HG03039 (cell line): Measurements from ENCODE around the gene CFAP97D1.

Experiments
- ATAC-seq: cut with Tn5 transposase; IDR thresholded peaks from one replicate; pipeline ENCODE4 v1.9.1; 2021; ENCODE audit warnings: mild to moderate bottlenecking, moderate library complexity; ENCODE audit not compliant: unreplicated experiment

CFAP97D1 gene

DNA sequence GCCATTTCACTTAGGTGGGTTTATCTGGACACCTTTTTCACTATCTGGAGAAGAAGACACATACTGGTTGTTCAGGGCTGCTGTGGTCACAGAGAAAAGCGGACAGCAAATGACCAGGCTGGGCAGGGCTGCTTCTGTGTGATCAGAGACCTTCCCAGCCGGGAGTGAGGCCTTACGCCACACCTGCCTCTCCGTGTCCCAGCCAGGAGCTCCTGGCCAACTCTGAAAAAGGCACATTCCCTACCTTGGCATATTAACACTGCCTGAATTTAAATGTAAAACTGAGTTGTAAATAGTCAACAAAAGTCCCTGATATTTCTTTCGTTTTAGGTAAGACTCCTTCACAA, 12.5 kb upstream of the CFAP97D1 start:
- no peak for ATAC-seq

DNA sequence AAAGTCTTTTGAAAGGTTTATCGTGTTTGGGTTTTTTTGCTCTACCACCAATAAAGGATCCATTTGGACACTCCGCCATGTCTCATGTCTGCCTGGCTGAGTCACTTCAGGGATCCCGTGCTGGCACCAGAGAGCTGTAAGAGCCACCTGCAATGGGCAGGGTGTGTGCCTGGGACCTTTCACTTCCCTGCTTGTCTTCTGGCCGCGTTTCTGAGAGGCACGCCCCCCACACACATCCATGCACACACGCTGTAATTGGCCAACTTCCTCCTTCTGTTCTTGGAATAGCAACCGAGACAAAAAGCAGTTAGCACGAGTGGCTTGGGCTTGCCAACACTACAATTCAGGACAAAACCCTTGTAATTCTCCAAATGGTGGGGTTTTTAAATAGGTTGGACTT, 11.9 kb upstream of the CFAP97D1 start:
- ATAC-seq: no peak

DNA sequence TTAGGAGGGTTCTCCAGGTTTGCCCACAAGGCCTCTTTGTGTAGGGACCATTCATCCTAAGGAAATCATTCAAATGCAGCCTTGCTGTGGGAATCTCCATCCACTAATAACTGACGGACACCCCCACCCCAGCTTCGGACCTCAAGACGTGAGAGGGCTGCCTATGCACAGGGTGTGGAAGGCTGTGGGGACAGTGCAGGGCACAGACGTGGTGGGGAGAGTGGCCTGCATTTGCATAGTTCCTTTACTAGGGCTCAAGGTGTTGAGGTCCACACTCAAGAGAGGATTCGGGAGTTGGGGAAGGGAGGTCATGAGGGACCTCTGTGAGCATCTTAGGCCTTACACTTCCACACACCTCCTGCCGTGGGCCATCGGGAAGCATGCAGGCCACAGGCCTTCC, 11.3 kb upstream of the CFAP97D1 start:
- ATAC-seq: no peak

DNA sequence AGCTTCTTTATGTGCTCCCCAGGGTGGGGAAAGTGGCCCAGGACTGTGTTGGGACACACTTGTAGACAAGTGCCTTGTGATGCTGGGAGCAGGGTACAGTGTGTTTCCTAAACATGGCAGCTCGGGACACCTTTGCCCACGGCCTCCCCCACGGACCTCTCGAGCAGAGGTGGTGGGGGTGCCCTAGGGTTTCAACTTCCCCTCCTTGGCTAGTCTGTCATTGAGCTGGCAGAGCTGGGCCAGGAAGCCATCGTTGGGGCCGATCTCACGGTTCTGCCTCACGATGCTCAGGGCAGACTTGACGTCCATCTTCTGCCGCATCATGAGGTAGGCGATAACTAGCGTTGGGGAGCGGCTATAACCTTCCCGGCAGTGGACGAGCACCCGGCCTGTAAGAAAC, 10.8 kb upstream of the CFAP97D1 start:
- ATAC-seq: no peak

DNA sequence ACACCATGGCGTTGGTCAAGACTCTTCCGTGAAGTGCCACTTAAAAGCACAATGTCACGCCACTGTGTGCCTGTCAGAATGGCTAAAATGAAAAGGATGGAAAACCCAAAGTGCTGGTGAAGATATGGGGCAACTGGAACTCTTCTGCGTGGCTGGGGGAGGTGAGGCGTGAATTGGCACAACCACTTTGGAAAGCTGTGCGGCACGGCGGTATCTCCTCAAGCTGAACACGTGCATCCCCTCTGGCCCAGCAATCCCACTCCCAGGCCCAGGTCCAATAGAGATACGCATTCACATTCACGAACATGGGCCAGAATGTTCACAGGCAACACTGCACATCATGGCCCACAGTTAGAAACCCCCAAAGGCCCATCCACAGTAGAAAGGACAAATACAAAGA, 10.4 kb upstream of the CFAP97D1 start:
- ATAC-seq: no peak

DNA sequence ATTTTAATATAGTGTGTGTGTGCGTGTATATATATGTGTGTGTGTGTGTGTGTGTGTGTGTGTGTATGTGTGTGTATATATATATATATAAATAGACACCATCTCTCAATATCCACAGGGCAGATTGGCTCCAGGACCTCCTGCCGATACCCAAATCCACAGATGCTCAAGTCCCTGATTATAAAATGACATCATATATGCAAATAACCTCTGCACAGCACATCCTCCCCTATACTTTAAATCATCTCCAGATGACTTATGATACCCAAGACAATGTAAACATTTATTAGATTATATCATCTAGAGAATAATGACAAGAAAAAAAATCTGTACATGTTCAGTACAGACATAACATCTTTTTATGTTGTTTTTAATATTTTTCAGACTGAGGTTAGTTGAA, 9.3 kb upstream of the CFAP97D1 start:
- no peak for ATAC-seq

DNA sequence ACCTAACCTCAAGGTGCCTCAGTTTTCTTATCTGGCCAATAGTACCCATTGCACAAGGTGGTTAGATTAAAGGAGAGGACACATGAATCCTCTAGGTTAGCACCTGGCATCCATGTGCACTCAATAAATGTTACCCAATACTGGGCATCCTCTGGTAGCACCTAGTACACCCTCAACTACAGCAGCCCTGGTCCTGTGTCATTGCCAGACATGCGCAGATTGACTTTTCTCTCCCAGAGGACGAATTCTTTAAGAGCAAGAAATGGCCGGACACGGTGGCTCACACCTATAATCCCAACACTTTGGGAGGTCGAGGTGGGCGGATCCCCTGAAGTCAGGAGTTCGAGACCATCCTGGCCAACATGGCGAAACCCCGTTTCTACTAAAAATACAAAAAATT, 8.8 kb upstream of the CFAP97D1 start:
- no peak for ATAC-seq

DNA sequence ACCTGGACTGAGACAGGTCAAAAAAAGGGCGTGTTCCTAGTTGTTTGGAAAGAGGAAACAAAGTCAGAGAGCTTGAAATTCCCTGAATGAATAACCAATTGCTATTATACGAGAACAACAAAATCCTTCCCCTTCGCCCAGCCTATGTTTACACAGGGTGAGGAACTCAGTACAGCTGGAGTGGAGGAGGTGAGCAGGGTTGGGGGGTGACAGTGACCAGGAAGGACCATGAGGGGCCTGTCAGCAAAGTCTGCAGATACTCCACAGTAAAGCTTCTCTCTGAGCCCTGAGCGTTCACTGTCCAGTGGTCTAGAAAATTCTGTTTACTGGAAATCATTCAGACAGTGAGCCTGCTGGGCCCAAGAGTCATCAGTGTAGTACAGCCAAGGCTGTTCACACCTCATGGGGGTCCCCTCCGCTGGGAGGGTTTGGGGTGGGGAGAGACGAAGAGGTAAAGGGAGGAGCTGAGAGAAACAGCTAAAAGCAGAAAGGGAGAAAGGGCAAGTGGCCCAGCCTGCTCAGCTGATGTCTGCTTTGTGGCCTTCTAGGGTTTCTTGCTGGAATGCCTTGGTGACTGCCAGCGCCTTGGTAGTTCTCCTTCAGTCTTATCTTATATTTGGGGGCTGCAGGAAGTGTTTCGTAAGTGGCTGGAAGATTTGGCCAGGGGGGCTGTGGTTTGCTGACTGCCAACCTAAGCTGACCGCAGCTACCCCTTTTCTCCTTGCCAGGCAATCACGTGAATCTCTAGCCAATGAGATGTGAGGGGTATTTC, 7.2 kb upstream of the CFAP97D1 start:
- no peak for ATAC-seq

DNA sequence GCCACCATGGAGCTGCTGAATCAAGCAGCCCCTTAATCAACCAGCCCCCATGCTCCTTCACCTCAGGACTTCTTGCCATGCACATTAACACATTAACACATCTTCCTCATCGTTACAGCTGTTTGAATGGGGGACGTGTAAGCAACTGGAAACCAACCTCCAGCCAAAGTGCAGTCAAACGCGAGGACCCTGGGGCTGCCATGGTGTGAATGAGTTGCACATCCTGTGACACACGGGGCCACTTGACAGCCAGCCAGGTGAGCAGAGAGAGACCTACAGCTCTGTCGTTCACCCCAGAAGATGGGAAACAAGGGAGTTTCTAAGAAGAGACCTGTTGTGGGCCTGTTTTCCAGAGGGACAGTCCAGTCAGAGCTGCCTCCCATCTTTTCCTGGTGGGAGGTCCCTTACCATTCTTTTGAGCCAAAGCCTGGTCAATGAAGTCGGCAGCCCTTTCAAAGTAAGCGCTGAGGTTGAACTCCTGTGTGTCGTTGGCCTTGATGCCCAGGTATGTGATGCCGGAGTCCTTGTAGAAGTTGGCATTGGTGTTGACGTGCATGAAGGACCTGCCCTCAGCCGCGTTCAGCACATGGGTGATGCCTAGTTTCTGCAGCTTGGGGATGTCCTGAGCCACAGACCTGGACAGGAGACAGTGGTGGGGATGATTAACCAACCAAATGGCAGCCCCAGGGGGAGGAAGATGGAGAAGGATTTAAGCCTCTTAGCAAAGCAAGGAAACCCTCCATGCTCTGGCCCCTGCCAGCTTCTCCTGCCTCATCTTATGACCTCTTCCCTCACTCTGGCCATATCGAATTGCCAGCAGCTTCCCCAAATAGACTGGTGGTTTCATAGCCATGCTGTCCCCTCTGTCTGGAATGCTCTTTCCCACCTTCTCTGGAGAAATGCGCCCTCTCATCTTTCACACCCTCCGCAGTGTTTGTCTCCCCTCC, 5.7 kb upstream of the CFAP97D1 start:
- no peak for ATAC-seq

DNA sequence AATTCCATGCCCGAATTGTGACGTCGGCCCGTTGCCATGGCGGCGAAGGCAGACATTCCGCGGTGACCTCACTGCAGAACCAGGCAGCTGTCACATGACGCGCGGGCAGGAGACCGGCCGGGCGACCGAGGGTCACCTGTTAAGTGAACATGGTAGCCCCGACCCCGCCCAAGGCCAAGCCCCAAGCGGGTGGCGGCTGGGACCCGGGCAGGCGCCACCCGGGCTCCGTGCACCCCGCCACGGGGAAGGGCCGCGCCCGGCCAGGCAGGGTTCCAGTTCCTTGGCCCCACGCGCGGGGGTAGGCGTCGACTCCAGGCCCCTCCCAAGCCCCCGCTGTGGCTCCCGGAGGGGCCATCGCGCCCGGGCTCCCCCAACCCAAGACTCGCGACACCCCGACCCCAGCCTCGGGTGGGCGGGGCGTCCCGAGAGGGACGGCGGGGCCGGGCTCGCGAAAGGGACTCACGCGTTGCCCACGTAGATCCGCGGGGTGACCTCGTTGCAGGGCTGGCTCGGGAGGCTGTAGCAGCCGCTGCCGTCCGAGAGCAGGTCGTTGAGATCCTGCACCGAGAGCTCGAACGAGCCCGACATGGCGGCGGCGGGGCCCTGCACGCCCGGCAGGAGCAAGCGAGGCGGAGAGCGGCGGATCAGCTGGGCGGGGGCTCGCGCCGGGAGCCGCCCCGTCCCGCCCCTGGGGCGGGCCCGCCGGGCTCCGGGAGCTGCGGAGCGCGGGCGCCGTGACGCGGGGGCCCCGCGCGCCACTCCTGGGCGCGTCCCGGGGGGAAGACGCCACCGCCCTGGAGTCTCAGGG, 1.7 kb upstream of the CFAP97D1 start, which contains the start of gene DUSP3:
Gene DUSP3 (minus strand): TSS at position 641 of the 808 bp plus-strand sequence. CDS start 53 bp downstream, at position 588.
- peak; percentile 68 for ATAC-seq

DNA sequence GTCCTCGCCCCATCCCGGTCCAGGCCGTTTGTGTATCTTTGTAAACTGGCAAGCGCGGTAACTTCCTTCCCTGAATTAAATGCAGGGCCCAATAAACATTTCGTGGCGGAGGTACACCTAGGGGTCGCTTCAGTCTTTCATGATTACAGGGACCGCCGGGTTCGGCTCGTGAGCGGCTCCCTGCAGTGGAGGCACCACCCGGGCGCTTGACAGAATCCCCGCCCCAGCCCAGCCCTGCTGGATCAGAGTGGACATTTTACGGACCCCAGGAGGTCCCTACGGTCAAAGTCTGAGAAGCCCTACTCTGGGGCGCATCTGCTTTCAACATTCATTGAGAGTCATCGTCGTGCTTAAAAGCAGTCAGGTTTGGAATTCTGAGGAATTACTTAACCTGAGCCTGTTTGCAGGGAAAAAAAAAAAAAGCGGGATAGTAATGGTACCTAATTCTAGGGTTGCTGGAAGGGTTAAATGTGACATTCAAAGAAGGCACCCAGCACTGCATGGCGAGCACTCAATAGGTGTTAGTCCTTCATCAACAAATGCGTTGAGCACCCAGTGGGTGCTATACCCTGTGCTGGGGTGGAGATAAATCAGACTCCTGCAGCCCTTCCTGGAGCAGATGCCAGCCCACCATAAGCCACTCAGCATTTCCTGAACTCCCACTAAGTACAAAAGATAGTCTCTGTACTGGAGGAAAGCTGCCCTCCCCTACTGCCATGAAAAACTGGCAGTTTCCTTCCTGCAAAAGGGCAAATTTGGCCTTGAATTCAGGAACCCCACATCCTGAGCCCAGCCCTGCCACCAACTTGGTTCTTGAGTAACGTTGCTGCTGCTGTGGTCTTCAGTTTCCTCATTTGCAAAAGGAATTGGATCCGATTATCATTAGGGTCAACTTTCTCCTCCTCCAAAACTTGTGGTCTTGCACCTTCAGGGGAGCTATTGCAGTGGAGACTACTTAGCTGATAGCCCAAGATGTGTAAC, 800 bp upstream of the CFAP97D1 start:
- ATAC-seq: no peak

DNA sequence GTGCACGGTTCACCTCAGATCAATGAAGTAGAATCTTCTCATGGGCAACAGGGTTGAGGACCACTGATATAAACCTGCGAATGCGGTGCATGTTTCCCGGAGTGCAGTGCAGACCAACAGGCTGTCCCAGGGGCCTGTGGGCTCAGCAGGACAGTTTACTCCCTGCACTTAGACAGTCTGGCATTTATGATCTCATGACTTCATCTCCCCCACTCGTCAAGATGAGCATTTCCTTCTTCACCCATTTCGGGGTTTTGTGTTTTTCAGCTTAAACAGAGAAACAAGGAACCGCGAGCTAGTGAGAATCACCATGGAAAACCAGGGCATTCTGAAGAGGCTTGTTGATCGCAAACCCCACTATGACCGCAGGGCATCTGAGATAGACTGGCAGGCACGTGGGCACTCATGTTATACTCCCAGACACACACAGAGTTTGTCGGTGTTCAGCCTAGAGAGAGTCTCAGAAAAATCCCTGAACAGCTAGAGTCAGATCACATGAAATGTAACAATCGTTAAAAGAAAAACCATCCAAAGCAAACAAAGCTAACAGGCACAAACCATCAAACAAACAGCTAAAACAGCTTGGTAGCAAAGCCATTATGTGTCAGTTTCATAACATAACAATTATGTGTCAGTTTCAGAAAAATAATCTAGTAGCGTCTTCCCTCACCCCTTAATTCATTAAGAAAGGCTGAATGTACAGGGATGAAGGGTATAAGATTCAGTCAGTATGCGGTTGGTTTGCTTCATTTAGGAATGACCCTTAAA, 2.9 kb downstream of the CFAP97D1 start:
- ATAC-seq: no peak

DNA sequence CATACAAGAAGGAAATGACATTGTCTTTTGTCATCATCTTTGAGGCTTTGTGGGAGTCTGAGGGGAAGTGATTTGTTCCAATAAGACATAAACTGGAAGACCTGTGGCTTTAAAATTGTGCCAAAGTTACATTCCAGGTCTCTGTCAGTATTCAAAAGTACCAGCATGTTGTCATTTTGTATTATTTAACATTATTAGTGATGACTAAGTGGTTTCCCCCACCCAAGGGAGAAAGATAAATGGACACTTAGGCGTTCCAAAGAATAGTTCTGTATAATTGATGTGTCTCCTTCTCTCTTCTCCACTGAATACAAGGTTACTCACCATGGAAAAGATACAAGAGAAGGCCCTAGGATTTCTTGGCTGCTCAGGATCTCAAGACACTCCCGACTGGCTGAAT, 3.8 kb downstream of the CFAP97D1 start:
- ATAC-seq: no peak

DNA sequence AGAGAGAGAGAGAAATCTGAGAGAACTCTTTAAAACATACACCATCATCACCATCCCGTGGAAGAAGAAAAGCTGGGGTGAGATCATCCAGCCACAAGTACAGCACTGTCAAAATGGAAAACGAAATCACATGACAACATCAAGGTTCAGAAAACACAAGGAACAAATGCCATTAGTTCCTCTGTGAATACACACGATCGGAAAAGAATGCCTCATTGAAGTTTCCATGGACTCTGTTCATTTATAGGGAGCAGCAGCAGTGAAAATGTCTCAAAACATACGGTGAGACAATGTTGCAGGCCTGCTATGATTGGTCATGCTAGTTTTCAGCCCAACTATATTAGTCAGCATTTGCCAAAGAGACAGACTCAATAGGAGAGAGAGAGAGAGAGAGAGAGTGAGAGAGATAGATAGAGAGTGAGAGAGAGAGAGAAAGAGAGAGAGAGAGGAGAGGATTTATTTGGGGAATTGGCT, 4.4 kb downstream of the CFAP97D1 start:
- ATAC-seq: no peak

DNA sequence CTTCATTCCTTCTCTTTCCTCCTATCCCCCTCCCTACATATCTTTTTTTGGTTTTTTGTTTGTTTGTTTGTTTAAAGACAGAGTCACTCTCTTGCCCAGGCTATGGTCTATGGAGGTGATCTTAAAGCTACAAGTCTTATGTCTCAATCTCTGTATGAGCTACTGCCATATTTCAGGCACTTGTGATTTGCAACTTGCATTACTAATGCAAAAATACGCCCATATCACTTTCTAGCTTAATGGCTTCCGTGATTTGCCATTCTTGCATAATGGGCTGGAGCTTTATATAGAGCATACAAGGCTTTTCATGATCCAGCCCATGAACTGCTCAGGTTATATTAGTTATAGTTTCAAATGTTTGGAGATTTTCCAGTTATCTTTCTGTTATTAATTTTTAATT, 7.5 kb downstream of the CFAP97D1 start:
- no peak for ATAC-seq

DNA sequence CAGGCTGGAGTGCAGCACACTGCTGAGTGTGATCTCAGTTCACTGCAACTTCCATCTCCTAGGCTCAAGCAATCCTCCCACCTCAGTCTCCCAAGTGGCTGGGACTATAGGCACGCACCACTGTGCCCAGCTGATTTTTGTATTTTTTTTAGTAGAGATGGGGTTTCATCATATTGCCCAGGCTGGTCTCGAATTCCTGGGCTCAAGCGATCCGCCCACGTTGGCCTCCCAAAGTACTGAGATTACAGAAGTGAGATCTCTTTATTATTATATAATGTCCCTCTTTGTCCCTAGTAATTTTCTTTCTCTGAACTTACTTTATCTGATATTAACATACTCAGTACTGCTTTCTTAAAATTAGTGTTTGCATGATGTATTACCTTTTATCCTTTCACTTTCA, 8.3 kb downstream of the CFAP97D1 start:
- ATAC-seq: no peak

DNA sequence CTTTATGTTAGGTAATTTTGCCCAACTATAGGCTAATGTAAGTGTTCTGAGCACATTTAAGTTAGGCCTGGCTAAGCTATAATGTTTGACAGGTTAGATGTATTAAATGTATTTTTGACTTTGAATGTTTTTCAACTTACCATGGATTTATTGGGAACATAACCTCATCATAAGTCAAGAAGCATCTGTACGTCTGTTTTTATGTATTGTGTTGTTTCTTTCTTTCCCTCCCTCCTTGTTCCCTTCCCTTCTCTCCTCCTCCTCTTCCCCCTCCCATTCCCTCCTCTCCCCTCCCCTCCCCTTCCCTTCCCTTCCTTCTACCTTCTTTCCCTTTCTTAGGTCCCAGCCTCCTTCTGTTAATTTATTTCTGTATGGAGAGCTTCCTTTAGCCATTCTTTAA, 9.2 kb downstream of the CFAP97D1 start:
- no peak for ATAC-seq

DNA sequence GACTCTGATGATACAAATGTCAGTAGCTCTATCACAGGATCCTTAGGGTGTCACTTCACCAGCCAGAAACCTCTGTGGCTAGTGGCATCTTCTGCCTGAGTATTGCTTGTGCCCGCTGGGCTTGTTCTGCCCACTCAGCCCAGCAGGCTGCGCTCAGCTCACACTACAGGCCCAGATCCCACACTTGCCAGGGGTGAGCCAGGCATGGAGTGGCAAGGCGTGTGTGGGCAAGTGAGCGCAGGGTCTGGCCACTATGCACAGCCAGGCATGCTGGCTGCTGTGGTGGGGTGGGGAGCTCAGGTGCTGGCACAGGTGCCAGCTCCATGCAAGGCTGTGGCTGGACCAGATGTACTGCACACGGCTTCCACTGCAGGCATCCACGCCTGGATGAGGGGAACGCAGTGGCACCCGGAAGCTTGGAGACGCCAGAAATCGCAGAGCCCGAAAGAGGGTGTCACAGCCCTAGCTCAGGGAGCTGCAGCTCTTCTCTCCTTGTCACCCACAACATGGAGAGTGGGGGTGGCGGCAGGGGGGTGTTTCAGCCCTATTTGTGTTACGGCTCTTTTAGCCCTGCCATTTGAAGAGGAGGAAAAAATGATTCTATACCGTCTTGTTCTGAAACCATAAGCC, 10.2 kb downstream of the CFAP97D1 start:
- no peak for ATAC-seq

DNA sequence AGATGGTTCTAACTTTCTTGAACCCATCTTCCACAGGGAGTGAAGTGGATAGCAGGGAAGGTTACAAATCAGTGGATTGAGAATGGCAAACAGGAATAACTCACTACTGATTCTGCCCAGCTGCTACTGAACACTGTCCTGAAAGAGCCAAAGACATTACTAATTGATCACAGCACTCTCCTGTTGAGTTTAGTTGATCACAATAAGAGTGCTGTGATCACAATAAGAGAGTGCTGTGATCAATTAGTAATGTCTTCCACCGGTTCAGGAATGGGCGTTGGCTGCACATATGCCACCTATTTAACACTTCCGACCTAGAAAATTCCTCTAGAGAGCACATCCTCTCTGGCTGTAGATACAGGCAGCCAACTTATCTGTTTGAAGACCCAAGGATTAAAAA, 11.4 kb downstream of the CFAP97D1 start:
- ATAC-seq: no peak
